NCI-H1436 treated with DMSO at 0.1 percent for 48 hours (cell line): ENCODE measurements around the gene GPC4.
"Not testable (repeated sequence)": the region's sequence is repeated elsewhere in the genome, so short reads cannot be mapped to it uniquely, and the experiment has no call there.

Experiments
- DNase-seq: peaks from one replicate; lab custom pipeline; 2025; lab: John Stamatoyannopoulos, UW

GPC4 gene

DNA sequence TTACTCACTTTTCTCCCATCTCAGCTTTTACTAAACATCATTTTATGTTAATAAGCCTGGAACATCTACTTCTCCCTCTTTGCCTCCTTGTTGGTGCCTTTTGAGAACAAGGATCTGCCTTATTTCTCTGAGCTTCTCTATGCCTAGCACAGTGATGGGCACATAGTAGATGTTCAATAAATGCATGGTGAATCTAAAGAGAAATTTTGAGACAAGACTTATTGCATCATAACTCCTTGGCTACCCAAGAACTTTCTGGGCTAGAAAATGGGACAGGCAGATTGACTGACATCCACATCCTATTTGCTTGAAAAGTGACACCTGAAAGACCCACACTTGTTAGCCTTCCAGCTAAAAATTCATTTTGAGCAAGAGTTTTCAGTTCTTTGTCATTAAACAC is 109.9 kb downstream of the GPC4 start:
- DNase-seq: no peak

- no peak for DNase-seq
These were observed 112.4 kb downstream of the GPC4 start for GRCh38 chrX:133302775-133303445.

- no peak for DNase-seq
These were observed 114.7 kb downstream of the GPC4 start for GRCh38 chrX:133300591-133300990.

GRCh38 chrX:133297284-133297683 is 118.0 kb downstream of the GPC4 start:
- DNase-seq: no peak

DNA sequence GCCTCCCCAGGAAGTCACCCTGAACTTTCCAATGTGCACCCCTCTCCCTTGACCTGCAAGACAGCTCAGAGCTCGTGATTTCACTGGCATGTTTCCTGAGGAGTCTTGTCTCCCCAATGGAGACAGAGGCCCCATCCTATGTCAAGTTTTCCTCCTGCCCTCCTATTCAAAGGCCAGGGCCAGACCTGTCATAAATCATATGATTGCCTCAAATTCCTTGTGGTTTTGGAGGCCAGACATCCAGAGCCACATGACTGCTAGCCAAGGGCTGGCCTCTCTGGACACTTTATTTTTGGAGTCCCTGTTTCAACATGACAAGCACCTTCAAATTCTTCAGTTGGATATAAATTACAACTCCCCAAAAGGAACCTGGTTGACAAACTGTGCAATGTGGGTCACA is 121.2 kb downstream of the GPC4 start:
- DNase-seq: no peak

DNA sequence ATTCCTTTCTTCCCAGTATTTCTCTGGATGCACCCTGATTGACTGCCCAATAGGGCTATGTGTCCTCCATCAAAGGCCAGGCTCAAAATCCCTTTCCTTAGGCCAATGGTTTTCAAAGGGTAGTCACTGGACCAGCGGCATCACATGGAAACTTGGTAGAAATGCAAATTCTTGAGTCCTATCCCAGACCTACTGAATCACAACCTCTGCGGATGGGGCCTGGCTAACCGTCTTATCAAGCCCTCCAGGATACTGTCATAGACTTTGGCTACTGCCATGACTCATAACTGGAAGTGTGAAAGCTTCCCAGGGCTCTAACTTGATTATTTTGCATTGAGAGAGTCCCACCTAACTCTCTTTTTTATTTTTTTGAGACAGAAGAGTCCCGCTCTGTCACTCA is 125.2 kb downstream of the GPC4 start:
- no peak for DNase-seq

GRCh38 chrX:133287860-133288259 is 127.4 kb downstream of the GPC4 start:
- DNase-seq: no peak

GRCh38 chrX:133285341-133285740 is 129.9 kb downstream of the GPC4 start:
- no peak for DNase-seq

GRCh38 chrX:133279112-133279730 is 136.1 kb downstream of the GPC4 start:
- not testable (repeated sequence) for DNase-seq

DNA sequence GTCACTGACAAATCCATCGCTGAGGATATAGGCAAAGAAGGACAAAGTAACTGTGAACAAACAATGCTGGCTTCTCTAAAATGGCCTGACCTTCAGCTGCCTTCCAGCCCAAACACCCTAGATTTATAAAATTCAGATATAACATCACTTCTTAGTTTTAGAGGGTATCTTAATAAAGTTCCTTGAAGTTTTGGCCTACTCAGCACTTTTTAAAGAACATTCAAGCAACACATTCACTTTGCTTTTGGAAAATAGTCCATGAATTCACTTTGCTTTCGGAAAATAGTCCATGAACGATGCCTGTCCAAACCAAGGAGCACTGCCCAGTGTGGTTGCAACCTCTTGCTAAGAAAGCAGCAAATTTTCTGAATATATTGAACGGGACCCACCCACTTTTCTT is 142.1 kb downstream of the GPC4 start:
- DNase-seq: no peak

GRCh38 chrX:133269168-133269567 is 146.1 kb downstream of the GPC4 start:
- no peak for DNase-seq

GRCh38 chrX:133267621-133268020 is 147.7 kb downstream of the GPC4 start:
- no peak for DNase-seq

DNA sequence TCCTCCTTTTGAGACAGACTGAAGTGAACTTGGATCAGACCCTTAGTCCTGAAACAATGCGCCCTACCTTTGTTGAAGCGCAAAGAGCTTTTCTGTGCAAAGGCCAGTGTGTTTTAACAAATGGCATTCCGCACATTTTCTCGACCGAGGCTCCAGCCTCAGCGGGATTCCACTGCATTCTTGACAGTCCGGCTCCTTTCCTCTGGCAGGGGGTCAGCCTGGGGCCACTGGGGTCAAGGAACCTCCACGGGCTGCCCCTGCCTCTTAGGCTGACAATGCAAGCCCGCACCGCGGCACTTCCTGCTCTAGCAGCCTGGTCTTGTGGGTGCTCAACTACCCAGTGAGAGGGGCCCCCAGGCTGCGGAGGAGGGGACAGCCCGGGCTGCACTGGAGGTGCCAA is 150.0 kb downstream of the GPC4 start:
- DNase-seq: no peak

- DNase-seq: no peak
These were observed 156.8 kb downstream of the GPC4 start for GRCh38 chrX:133258481-133258880.

DNA sequence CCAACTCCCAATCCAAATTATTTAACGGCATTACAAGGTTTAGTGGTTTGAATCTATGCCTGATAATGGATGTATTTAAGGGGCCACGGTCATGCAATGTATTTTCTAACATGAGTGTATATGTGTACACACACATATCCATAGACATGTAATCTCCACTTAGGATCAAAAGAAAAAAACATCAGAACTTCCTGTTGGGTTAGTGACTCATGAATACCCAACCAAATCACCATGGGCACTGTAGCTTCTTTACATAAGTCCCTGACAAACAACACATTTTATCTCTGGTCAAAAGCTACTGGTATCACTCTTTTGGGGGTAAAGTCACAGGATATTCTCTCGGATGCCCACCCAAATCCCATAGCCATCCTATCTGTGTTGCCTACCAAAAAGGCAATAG is 160.6 kb downstream of the GPC4 start:
- DNase-seq: no peak

DNA sequence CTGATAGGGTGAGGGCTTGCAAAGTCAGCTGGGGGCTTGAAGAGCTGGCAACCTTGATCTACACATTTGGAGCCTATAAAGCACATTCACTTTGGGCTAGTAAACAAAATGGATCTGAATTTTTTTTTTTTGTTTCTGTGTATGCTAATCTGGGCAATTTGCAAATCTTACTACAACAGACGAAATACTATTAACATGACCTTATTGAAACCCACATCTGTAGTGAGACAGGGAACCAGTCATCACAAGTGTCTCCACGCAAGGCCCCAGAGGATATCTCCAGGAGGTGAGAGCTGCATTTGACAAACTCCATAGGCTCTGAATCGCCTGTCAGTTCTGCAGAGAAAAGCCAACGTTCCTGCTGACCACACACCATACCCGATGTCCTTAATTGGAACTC is 164.1 kb downstream of the GPC4 start:
- no peak for DNase-seq

DNA sequence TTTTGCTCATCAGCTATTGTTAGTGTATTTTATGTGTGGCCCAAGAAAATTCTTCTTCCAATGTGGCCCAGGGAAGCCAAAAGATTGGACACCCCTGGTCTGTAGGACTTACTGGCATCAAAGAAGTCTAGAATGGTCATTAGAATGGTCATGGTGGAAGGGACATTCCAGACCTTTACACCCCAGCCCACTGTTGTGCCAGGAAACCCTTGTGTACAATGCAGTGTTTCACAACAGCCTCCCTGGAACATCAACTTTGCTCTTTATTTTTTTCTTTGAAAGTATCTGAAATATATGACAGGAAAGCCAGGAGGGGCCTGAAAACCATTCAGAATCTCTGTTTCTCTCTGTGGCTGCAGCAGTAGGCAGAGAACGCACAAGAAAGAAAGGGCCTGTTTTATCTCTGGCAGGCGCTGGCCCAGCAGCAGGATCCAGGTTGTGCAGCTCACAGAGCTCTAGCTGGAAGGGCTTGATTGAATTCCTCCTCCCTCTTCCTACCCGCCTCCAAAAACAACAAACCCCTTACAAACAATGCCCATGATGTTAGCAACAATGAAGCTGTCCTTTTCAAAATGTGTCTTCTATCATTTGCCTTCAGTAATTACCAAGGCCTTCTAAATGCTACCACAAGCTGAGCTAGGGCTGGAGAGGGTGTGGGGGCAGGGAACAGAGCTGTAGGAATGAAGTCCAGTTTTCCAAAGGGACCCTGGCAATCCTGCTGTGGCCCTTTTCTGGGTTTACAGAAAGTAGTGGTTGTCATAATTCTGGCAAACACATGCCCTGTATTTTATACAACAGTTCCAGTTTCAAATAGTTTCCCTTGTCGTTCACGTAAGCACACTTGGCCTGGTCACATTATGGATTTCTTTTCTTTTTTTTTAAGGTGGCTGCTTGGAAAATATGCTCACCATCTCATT is 164.8 kb downstream of the GPC4 start:
- DNase-seq: no peak
